Measurements from ENCODE around the gene CDK13. TPM values are rescaled to one million over a fixed set of nuclear protein-coding genes. Genes with fewer than 3 reads are reported as not detected.

Gene CDK13
- total RNA-seq, 2 donors from 2014 or later = 56.7 to 91.6 TPM

DNA sequence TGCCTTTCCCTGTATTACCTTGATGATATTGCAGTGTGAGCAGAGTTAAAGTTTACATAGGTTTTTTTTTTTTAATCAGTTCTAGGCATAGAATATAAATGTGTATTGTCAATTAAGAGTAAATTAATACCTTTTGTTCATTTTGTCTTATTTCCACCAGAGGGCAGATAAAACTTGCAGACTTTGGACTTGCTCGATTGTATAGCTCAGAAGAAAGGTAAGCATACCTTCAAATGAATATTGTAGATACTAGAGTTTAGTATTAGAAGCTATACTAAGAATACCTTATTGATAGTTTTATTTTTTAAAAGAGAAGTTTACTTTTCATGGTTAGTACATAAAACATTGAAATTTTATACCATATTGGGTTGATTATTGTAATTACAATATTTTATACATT lies 97.6 kb downstream of the CDK13 start:
- H3K27me3 ChIP-seq (replicated peaks; ENCODE audit: insufficient read depth) = no peaks in the 10 kb centered on the region
- intact Hi-C loops (cut with DNase I) = no loop called here
- no peak for DNase-seq (ENCODE audit: low spot score)
- WGBS = 83% methylated on average over 1 of the region's 1 CpG
- H3K4me1 ChIP-seq (replicated peaks) = no peaks in the 10 kb centered on the region
- TF ChIP-seq POLR2AphosphoS5 (IDR thresholded peaks at IDR 0.05) = no peak
- TF ChIP-seq POLR2A (IDR thresholded peaks at IDR 0.05) = no peak
- no peaks in the 10 kb centered on the region for H3K9me3 ChIP-seq
- no peak overlapping the region for H3K27ac ChIP-seq
- no peak overlapping the region for H3K4me3 ChIP-seq
- no peaks in the 10 kb centered on the region for H3K36me3 ChIP-seq

DNA sequence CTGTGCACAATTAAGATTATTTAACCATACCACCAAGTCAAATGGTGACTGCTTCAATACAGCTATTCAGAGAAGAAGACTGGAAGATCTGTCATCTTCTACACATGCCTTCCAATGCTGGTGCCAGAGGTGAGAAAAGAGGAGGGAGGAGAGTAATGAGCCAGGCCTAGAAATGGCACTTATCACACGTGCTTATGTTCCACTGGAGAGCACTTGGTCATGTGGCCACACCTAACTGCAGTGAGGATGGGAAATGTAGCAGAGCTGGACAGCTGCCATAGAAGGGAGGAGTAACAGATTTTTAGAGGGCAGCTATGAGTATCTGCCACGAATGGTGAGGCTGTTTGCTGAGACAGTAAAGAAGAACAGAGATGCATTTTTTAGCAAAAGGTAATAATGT lies 107.2 kb downstream of the CDK13 start:
- TF ChIP-seq POLR2A (IDR thresholded peaks at IDR 0.05) = no peak
- TF ChIP-seq POLR2AphosphoS5 (IDR thresholded peaks at IDR 0.05) = no peak
- TF ChIP-seq, protein P1, sequence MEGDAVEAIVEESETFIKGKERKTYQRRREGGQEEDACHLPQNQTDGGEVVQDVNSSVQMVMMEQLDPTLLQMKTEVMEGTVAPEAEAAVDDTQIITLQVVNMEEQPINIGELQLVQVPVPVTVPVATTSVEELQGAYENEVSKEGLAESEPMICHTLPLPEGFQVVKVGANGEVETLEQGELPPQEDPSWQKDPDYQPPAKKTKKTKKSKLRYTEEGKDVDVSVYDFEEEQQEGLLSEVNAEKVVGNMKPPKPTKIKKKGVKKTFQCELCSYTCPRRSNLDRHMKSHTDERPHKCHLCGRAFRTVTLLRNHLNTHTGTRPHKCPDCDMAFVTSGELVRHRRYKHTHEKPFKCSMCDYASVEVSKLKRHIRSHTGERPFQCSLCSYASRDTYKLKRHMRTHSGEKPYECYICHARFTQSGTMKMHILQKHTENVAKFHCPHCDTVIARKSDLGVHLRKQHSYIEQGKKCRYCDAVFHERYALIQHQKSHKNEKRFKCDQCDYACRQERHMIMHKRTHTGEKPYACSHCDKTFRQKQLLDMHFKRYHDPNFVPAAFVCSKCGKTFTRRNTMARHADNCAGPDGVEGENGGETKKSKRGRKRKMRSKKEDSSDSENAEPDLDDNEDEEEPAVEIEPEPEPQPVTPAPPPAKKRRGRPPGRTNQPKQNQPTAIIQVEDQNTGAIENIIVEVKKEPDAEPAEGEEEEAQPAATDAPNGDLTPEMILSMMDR (IDR thresholded peaks at IDR 0.05) = no peak
- intact Hi-C loops (cut with DNase I) = no loop called here
- no peak for DNase-seq (ENCODE audit: low spot score)
- no peaks in the 10 kb centered on the region for H3K9me3 ChIP-seq
- no peaks in the 10 kb centered on the region for H3K27me3 ChIP-seq (replicated peaks; ENCODE audit: insufficient read depth)
- H3K36me3 ChIP-seq = no peaks in the 10 kb centered on the region
- no peak overlapping the region for H3K27ac ChIP-seq
- no peak overlapping the region for H3K4me3 ChIP-seq
- WGBS = 26% methylated on average over 2 of the region's 2 CpGs
- no peaks in the 10 kb centered on the region for H3K4me1 ChIP-seq (replicated peaks)

DNA sequence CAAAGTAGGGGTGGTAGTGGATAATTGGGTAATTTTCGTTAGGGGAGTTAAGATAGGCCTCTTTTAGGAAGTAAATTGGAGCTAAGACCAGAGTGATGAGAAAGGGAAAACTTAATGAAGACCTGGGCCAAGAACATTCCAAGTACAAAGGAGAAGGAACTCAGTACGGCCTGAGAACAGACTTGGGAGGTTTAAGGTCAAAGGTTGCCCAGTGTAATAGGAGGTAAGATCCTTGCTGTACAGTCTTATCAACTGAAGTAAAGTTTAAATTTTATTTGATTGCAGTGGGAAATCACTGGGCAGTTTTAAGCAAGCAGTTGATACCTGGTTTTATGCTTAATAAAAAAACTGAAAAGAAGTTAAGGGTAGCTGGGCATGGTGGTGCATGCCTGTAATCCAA lies 108.0 kb downstream of the CDK13 start:
- H3K27me3 ChIP-seq (replicated peaks; ENCODE audit: insufficient read depth) = no peaks in the 10 kb centered on the region
- DNase-seq (ENCODE audit: low spot score) = no peak
- H3K9me3 ChIP-seq = no peaks in the 10 kb centered on the region
- H3K4me1 ChIP-seq (replicated peaks) = no peaks in the 10 kb centered on the region
- TF ChIP-seq, protein P1 (IDR thresholded peaks at IDR 0.05) = no peak
- TF ChIP-seq POLR2A (IDR thresholded peaks at IDR 0.05) (no peak), POLR2AphosphoS5 (IDR thresholded peaks at IDR 0.05) (no peak)
- intact Hi-C loops (cut with DNase I) = no loop called here
- 88% methylated on average over 2 of the region's 2 CpGs for WGBS
- H3K27ac ChIP-seq = no peak overlapping the region
- no peaks in the 10 kb centered on the region for H3K36me3 ChIP-seq
- H3K4me3 ChIP-seq = no peak overlapping the region

DNA sequence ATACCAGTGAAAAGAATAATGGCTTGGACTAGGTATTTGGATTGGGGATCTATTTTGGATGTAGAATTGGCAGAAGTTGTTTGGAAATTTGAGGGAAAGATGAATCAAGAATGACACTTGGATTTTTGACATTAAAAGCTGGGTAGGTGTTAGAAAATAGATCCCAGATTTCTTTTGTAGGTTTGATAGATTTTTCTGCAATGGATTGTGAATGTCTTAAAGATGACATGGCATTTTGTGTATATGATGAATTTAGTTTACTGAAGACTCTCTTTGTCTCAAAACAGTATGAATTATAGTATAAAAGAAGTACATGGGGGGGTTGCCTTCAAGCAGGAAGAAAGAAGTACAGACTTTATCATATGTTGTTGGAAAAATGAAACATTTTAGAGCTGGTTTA lies 108.6 kb downstream of the CDK13 start:
- TF ChIP-seq, protein P1 (IDR thresholded peaks at IDR 0.05) = no peak
- no peak for TF ChIP-seq POLR2AphosphoS5 (IDR thresholded peaks at IDR 0.05)
- no peak for TF ChIP-seq POLR2A (IDR thresholded peaks at IDR 0.05)
- H3K4me3 ChIP-seq = no peak overlapping the region
- no peaks in the 10 kb centered on the region for H3K9me3 ChIP-seq
- H3K27me3 ChIP-seq (replicated peaks; ENCODE audit: insufficient read depth) = no peaks in the 10 kb centered on the region
- H3K27ac ChIP-seq = no peak overlapping the region
- intact Hi-C loops (cut with DNase I) = no loop called here
- DNase-seq (ENCODE audit: low spot score) = no peak
- no peaks in the 10 kb centered on the region for H3K36me3 ChIP-seq
- H3K4me1 ChIP-seq (replicated peaks) = no peaks in the 10 kb centered on the region

DNA sequence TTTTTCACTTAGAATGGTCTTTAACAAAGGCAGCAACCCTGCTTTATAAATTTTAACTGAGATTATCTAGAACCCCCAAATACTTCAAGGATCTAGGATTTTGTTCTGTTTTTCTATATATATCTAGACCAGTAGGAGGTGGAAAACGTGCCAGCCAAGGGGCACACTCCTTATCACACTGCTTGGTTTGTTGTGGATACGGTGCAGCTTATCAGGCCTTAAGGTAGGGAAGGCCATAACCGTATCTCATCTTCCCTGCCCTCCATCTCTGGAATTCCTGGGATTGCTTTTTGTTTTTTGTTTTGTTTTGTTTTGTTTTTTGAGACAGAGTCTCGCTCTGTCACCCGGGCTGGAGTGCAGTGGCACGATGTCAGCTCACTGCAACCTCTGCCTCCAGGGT lies 109.0 kb downstream of the CDK13 start:
- TF ChIP-seq POLR2AphosphoS5 (IDR thresholded peaks at IDR 0.05) = no peak
- TF ChIP-seq POLR2A (IDR thresholded peaks at IDR 0.05) = no peak
- TF ChIP-seq, protein P1 (IDR thresholded peaks at IDR 0.05) = no peak
- Histone ChIP-seq H3K4me1 (replicated peaks) (no peaks in the 10 kb centered on the region), H3K27ac (no peak overlapping the region), H3K36me3 (no peaks in the 10 kb centered on the region), H3K4me3 (no peak overlapping the region), H3K9me3 (no peaks in the 10 kb centered on the region), H3K27me3 (replicated peaks; ENCODE audit: insufficient read depth) (no peaks in the 10 kb centered on the region)
- WGBS = 93% methylated on average over 6 of the region's 6 CpGs
- DNase-seq (ENCODE audit: low spot score) = no peak
- intact Hi-C loops (cut with DNase I) = no loop called here
